ENCODE measurements around the gene MYO1B.

Gene MYO1B

DNA sequence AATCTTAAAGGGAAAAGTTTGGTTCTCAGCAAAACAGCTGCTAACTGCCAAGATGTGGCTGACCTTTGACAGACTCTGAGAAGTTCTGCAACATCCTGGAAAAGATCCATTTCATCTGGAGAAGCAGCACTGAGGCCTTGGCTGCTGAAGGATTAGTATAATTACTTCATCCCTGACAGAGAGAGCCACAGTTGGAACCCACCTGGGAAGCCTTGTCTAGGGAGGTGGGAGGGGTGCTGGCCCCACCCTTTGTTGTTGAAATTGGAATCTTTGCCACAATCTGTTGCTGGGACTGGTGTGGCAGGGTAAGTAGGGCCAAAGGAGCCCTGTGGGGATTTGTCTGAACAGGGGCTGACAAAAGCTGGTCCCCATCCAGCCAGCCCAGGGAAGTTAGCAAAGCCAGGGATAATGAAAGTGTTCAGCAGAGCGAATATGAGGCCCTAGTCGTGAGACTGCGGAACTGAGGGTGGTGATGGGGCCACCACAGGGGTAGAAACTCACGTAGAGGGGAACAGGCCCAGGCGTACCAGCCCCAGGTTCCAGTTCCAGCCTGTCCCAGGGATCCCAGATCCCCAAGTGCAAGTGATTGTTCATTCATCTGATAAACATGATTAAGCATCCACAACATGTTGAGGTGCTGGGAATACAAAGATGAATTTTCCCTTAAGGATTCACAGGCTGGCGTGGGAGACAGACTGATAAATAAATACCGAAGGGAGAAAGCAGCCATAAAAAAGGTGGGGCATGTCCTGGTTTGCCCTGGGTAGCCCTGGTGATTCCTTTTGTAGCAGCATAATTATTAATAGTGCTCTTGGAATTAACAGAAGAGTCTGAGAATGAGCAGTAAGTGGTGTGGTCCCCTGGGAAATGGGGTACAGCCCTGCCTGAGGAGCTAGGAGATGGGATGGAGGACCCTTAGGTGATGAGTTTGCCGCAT, 60.0 kb downstream of the MYO1B start:
- no peaks in the 10 kb centered on the region for H3K36me3 ChIP-seq (ENCODE audit: control insufficient read depth, insufficient read depth, low read length)
- WGBS, 2 experiments = 93% methylated on average over 8 of the region's 8 CpGs
- H3K27ac ChIP-seq (ENCODE audit: insufficient read depth, low read depth, low read length, poor library complexity, severe bottlenecking) = no peak overlapping the region
- H3K9me3 ChIP-seq (ENCODE audit: control insufficient read depth, low read length) = no peaks in the 10 kb centered on the region
- H3K27me3 ChIP-seq (ENCODE audit: control insufficient read depth, insufficient read depth, low read length, poor library complexity, severe bottlenecking) = no peaks in the 10 kb centered on the region
- H3K4me3 ChIP-seq (ENCODE audit: insufficient read depth, low read depth, low read length) = no peak overlapping the region
- peaks cover 6% of the 10 kb centered on the region for H3K4me1 ChIP-seq (ENCODE audit: control insufficient read depth, insufficient read depth, low read length)

DNA sequence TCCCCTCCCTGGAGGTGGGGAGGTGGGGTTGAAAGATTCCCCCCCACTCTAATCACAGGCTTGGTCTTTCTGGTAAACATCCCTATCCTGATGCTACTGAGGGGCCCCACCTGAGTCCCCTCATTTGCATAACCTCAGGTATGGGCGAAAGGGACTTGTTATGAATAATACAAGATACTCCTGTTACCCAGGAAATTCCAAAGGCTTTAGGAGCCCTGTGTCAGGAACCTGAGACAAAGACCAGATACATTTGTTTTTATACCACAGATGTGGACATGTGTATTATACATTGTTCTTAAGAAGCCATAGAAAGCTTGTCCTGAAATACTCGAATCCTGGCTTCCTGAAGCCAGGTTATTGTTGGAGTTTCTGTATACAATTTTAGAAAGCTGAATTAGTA, 62.8 kb downstream of the MYO1B start:
- WGBS, 2 experiments = 92 to 93% methylated on average over 2 of the region's 2 CpGs
- Histone ChIP-seq H3K4me1 (ENCODE audit: control insufficient read depth, insufficient read depth, low read length) (peaks cover 6% of the 10 kb centered on the region), H3K4me3 (ENCODE audit: insufficient read depth, low read depth, low read length) (no peak overlapping the region), H3K9me3 (ENCODE audit: control insufficient read depth, low read length) (no peaks in the 10 kb centered on the region), H3K27me3 (ENCODE audit: control insufficient read depth, insufficient read depth, low read length, poor library complexity, severe bottlenecking) (no peaks in the 10 kb centered on the region), H3K36me3 (ENCODE audit: control insufficient read depth, insufficient read depth, low read length) (no peaks in the 10 kb centered on the region), H3K27ac (ENCODE audit: insufficient read depth, low read depth, low read length, poor library complexity, severe bottlenecking) (no peak overlapping the region)

DNA sequence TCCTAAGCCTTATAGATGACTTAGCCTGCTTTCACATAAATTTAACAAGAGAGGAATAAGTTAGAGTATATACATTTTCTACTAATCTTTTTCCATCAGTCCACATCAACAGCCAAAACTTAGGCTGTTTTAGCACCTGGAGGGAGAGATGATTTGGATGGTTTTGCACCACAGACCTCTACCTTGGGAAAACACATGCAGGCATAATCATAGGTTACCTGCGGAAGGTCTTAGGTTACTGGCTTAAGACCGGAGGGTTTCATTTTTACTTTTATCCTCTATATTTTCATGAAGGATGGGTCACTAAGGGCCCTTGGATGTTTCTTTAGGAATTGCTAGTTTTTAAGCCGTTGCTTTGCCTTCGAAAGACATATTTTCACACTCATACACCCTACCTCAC, 66.0 kb downstream of the MYO1B start:
- WGBS, 2 experiments = 94 to 100% methylated on average over 2 to 3 of the region's 4 CpGs
- Histone ChIP-seq H3K4me1 (ENCODE audit: control insufficient read depth, insufficient read depth, low read length) (no peaks in the 10 kb centered on the region), H3K4me3 (ENCODE audit: insufficient read depth, low read depth, low read length) (no peak overlapping the region), H3K27me3 (ENCODE audit: control insufficient read depth, insufficient read depth, low read length, poor library complexity, severe bottlenecking) (no peaks in the 10 kb centered on the region), H3K36me3 (ENCODE audit: control insufficient read depth, insufficient read depth, low read length) (no peaks in the 10 kb centered on the region), H3K27ac (ENCODE audit: insufficient read depth, low read depth, low read length, poor library complexity, severe bottlenecking) (no peak overlapping the region), H3K9me3 (ENCODE audit: control insufficient read depth, low read length) (no peaks in the 10 kb centered on the region)

DNA sequence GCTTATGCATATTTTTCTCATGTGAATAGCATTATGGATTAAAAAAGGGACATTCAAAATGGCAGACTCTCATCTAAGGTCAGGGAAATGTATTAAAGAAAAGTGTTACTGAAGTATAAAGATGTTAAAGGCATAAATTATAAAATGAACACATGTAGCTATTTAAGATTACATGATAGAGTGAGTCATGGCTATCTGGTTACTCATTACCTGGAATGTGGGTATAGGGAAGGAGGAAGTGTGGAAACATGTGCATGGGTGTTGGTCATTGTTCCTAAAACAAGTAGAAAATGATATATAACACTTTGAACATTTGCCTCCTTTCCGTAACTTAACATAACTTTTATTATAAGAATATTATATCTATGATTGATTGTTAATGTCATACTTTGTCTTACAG, 66.4 kb downstream of the MYO1B start:
- Histone ChIP-seq H3K27me3 (ENCODE audit: control insufficient read depth, insufficient read depth, low read length, poor library complexity, severe bottlenecking) (no peaks in the 10 kb centered on the region), H3K4me3 (ENCODE audit: insufficient read depth, low read depth, low read length) (no peak overlapping the region), H3K27ac (ENCODE audit: insufficient read depth, low read depth, low read length, poor library complexity, severe bottlenecking) (no peak overlapping the region), H3K4me1 (ENCODE audit: control insufficient read depth, insufficient read depth, low read length) (no peaks in the 10 kb centered on the region), H3K36me3 (ENCODE audit: control insufficient read depth, insufficient read depth, low read length) (no peaks in the 10 kb centered on the region), H3K9me3 (ENCODE audit: control insufficient read depth, low read length) (no peaks in the 10 kb centered on the region)
- no CpG with 5 or more reads among the region's 1 CpG for WGBS, 2 experiments

DNA sequence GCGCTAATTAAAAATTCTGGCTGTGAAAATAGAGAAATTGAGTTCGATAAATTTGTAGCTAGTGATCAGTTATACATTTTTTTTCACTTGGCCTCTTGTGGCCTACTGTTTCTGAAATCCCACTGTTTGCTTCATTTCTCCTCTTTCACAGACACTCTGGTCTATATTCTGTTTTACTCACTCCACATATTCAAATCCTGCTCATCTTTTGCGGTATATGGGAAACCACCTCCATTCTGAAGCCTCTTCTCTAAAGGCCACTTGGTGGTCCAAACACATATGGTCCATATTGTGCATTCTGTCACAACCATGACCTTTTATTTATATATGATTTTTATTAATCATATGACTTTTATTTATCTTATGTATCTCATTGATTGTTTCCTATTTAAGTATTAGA, 67.0 kb downstream of the MYO1B start:
- no peak overlapping the region for H3K27ac ChIP-seq (ENCODE audit: insufficient read depth, low read depth, low read length, poor library complexity, severe bottlenecking)

DNA sequence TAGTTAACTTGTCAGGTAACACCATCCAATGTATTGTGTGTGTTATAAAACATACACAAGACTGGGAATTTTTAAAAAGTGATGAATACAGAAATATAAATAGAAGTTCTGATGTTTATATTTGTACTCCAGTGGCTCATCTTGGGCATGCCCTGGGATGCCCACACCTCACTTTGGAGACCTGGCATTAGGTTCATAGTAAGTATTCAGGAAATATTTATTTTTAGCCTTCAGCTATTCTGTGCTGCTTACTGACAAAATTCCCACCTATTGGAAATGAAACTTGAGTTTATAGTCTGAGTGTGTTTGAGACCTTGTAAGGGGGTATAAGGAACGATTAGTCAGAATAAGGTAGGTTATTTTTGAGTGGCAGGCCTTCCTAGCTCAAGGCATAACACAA, 67.5 kb downstream of the MYO1B start:
- Histone ChIP-seq H3K27me3 (ENCODE audit: control insufficient read depth, insufficient read depth, low read length, poor library complexity, severe bottlenecking) (no peaks in the 10 kb centered on the region), H3K9me3 (ENCODE audit: control insufficient read depth, low read length) (no peaks in the 10 kb centered on the region), H3K36me3 (ENCODE audit: control insufficient read depth, insufficient read depth, low read length) (no peaks in the 10 kb centered on the region), H3K4me3 (ENCODE audit: insufficient read depth, low read depth, low read length) (no peak overlapping the region), H3K27ac (ENCODE audit: insufficient read depth, low read depth, low read length, poor library complexity, severe bottlenecking) (no peak overlapping the region), H3K4me1 (ENCODE audit: control insufficient read depth, insufficient read depth, low read length) (no peaks in the 10 kb centered on the region)
- 91 to 100% methylated on average over 1 of the region's 1 CpG for whole genome bisulfite sequencing, 2 experiments

More for the DNA sequence above, 67.0 kb downstream of the MYO1B start:
- WGBS, 2 experiments = 93 to 100% methylated on average over 2 to 3 of the region's 3 CpGs
- H3K9me3 ChIP-seq (ENCODE audit: control insufficient read depth, low read length) = no peaks in the 10 kb centered on the region
- no peaks in the 10 kb centered on the region for H3K27me3 ChIP-seq (ENCODE audit: control insufficient read depth, insufficient read depth, low read length, poor library complexity, severe bottlenecking)
- H3K4me3 ChIP-seq (ENCODE audit: insufficient read depth, low read depth, low read length) = no peak overlapping the region
- no peaks in the 10 kb centered on the region for H3K36me3 ChIP-seq (ENCODE audit: control insufficient read depth, insufficient read depth, low read length)
- H3K4me1 ChIP-seq (ENCODE audit: control insufficient read depth, insufficient read depth, low read length) = no peaks in the 10 kb centered on the region

DNA sequence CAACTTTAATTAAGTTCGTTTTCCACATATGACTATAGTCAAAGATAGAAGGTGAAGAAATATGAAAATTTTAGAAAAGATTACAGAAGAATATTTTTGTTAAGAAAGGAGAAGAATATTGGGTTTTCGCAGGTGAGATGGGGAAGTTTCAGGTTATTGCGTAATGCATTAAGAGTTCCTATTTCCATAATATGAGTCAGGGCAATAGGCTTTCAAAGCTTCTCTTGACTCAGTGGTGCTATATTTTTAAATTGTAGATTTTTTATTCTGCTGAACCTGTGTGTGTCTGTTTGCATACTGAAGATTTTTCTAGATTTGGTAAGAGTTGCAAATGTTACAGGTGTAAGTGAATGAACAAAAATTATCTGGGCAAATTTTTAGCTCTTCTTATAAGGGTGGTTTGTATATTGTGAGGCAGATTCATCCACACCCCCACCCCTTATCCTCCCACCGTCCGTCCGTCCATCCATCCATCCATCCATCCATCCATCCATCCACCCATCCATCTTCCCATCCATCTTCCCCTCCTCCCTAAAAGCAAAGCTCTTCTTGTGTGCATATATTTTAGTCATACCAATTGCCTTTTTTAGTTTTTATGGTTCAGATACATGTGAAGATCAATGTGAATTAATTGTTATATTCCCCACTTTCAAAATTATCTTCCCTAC, 69.6 kb downstream of the MYO1B start:
- H3K36me3 ChIP-seq (ENCODE audit: control insufficient read depth, insufficient read depth, low read length) = no peaks in the 10 kb centered on the region
- H3K27me3 ChIP-seq (ENCODE audit: control insufficient read depth, insufficient read depth, low read length, poor library complexity, severe bottlenecking) = no peaks in the 10 kb centered on the region
- no peak overlapping the region for H3K4me3 ChIP-seq (ENCODE audit: insufficient read depth, low read depth, low read length)
- 96% methylated on average over 6 of the region's 6 CpGs for WGBS, 2 experiments
- H3K4me1 ChIP-seq (ENCODE audit: control insufficient read depth, insufficient read depth, low read length) = peaks cover 8% of the 10 kb centered on the region
- no peak overlapping the region for H3K27ac ChIP-seq (ENCODE audit: insufficient read depth, low read depth, low read length, poor library complexity, severe bottlenecking)
- no peaks in the 10 kb centered on the region for H3K9me3 ChIP-seq (ENCODE audit: control insufficient read depth, low read length)

DNA sequence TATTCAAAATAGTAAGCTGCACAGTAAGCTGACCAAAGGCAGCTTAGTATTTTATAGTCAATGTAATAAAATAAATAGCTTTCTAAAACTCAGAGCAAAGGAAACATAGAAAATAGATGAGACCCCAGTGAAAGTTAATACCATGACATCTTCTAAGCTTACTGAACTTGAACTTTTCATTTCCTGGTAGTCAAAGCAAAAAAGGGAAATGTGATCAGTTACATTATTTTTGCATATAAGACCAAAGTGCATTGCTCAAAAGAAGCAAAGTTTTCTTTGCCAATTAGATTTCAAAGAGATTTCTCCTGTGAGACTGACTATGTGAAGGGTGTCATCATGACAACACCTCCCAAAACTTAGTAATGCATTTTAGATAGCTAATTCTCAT, 70.2 kb downstream of the MYO1B start:
- Histone ChIP-seq H3K27ac (ENCODE audit: insufficient read depth, low read depth, low read length, poor library complexity, severe bottlenecking) (no peak overlapping the region), H3K4me3 (ENCODE audit: insufficient read depth, low read depth, low read length) (no peak overlapping the region), H3K4me1 (ENCODE audit: control insufficient read depth, insufficient read depth, low read length) (peaks cover 8% of the 10 kb centered on the region), H3K36me3 (ENCODE audit: control insufficient read depth, insufficient read depth, low read length) (no peaks in the 10 kb centered on the region), H3K9me3 (ENCODE audit: control insufficient read depth, low read length) (no peaks in the 10 kb centered on the region), H3K27me3 (ENCODE audit: control insufficient read depth, insufficient read depth, low read length, poor library complexity, severe bottlenecking) (no peaks in the 10 kb centered on the region)

DNA sequence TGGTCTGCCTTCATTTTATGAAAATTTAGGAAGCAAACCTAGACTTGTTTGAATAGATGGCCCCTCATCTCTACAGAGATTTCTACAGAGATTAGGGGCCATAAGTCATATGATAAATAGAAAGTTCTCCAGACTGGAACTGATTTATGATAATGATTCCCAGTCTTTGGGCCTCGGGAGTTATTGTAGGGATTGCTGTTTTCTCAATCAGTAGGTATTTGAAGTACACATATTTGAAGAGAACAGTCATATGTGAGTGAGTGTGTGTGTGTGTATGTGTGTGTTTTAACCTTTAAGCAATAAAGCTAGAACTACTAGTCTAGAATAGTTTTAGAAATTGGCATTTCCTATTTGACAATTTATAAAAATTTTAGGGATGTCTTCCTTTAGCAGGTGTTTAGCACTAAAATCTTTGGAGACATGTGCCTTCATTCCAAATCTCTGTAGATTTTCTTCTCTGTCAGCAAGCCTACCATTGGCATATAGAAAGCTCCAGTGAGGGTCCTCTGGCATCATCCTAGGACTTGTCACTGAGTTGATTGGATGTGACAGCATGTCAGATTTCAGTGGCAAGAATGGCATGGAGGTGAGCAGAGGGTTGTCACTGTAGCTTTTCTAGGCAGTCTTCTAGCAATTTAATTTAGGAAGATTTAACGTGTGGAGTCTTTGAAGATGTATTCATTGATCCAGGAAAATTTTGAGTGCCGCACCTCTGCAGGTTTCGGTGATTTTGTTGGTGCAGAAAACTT, 71.2 kb downstream of the MYO1B start:
- Histone ChIP-seq H3K27ac (ENCODE audit: insufficient read depth, low read depth, low read length, poor library complexity, severe bottlenecking) (no peak overlapping the region), H3K9me3 (ENCODE audit: control insufficient read depth, low read length) (no peaks in the 10 kb centered on the region), H3K4me1 (ENCODE audit: control insufficient read depth, insufficient read depth, low read length) (peaks cover 10% of the 10 kb centered on the region), H3K27me3 (ENCODE audit: control insufficient read depth, insufficient read depth, low read length, poor library complexity, severe bottlenecking) (no peaks in the 10 kb centered on the region), H3K36me3 (ENCODE audit: control insufficient read depth, insufficient read depth, low read length) (no peaks in the 10 kb centered on the region), H3K4me3 (ENCODE audit: insufficient read depth, low read depth, low read length) (no peak overlapping the region)
- 95 to 97% methylated on average over 4 of the region's 4 CpGs for WGBS, 2 experiments

Measured in ectodermal cell (in vitro differentiated cells).